Body of pancreas (tissue), 4 donors: ENCODE results near the gene ADPRM.

Experiments used
- CTCF ChIP-seq, 7 experiments: fragments of 450-650 bp in 4 of 7; fragments of 200-600 bp in 3 of 7; sonication (generic) in 3 of 7; IDR thresholded peaks; one replicate each; pipeline ENCODE4 v1.5.1; 2016 to 2019; ENCODE audit warnings: antibody characterized with exemption in 7 of 7
- POLR2A ChIP-seq, 3 donors: fragments of 450-650 bp; IDR thresholded peaks; one replicate each; pipeline ENCODE4 v1.6.1; 2016; ENCODE audit warnings: antibody characterized with exemption in 3 of 3, mild to moderate bottlenecking in 2 of 3

GRCh38 chr17:10653987-10654386, 43.4 kb upstream of the ADPRM start:
- no peak for TF ChIP-seq CTCF (IDR thresholded peaks at IDR 0.05)
- no peak for TF ChIP-seq POLR2A (IDR thresholded peaks at IDR 0.05)
